ENCODE results near the gene RNF141.

DNA sequence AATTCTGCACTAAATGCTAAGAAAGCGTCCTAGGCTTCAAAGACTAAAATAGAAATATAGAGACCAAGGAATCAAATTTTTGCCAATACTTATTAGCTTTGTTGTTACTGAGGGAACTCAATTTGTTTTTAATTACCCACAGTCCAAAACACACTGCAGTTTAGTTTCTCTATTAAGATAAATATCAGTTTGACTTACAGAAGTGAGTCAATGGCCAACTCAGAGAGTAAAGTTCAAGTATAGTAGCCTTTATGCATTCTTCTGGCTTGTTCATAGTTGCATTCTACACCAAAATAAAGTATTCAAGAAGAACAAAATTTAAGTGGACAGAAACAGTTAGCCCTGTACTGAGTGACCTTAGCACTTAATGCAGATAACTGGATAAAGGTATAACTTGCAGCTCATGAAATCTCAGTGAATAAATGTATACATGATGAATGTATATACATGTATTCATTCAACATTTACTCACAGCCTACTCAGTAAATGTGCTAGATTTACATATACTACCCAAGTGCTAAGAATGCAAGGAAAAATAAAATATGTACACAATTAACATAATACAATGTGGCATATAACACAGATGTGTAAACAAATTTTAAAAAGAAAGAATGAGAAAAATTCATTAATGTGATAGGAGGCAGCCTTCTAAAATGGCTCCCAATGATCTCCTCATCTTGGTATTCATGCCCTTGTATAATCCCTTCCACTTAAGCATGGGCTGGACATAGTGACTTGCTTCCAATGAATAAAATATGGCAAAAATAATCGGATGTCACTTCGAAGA, 9.7 kb upstream of the RNF141 start:
- TF ChIP-seq EZH2 (IDR thresholded peaks at IDR 0.05; ENCODE audit: borderline replicate concordance, low read depth, low read length, severe bottlenecking), result no peak
- TF ChIP-seq CTCF (IDR thresholded peaks at IDR 0.05; ENCODE audit: extremely low read depth in 1 of 2, insufficient read depth in 1 of 2, low read depth in 1 of 2, low read length in 2 of 2), result no peak
- no peak for TF ChIP-seq POLR2A (IDR thresholded peaks at IDR 0.05; ENCODE audit: low read depth, low read length)
- TF ChIP-seq GATA2 (IDR thresholded peaks at IDR 0.05; ENCODE audit: insufficient read depth, insufficient read length, low read depth, low read length), result peak; percentile 74
- peak; percentile 58 for TF ChIP-seq JUN (IDR thresholded peaks at IDR 0.05; ENCODE audit: borderline replicate concordance, insufficient read depth, insufficient read length, low read depth)
- no peak for TF ChIP-seq POLR2AphosphoS5 (IDR thresholded peaks at IDR 0.05; ENCODE audit: insufficient read depth, low read depth, low read length)
